Measurements from ENCODE around the gene SPRR5. TPM values are rescaled to one million over a fixed set of nuclear protein-coding genes. Genes with fewer than 3 reads are reported as not detected.

The SPRR5 gene
- total RNA-seq, 1 donor from 2014 or later: not detected

DNA sequence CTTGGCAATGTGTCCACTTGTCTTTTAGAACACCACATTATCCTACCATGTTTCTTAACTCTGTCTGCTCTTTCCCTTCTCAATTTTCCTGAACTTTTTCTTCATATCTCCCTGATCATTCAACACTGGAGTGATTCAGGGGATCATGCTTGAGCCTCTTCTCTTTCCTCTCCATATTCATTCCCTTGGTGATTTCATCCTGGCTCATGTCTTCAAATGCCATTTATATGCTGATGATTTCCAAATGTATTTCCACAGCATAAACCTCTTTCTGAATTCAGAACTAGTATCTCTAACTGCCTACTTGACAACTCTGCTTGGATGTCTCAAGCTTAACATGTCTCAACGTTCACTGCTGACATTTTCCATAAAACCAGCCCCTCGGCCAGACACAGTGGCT lies 47.1 kb upstream of the SPRR5 start:
- peaks cover 3% of the 10 kb centered on the region for H3K9me3 Mint-ChIP-seq (ENCODE audit: unreplicated experiment)
- no peak overlapping the region for H3K27ac Mint-ChIP-seq (ENCODE audit: unreplicated experiment)

DNA sequence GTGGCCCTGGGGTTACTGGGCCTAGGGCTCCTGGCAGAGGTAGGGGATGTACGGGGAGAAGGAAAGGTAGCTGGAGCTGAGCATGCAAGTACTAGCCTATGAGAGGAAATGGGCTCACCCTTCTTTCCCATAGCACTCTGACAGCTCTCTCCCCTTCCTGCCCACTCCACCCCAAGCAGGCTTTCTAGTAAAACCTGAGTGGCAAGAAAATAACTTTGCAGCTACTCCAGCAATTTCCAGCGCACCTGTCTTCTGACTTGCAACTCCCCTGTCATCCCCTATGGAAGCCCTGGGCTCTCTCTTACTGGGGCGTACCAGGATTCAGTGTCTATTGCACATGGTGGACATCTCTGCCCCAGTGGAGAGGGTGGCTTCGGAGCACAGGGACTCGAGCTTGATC lies 45.4 kb upstream of the SPRR5 start:
- no peaks in the 10 kb centered on the region for H4K20me1 ChIP-seq (ENCODE audit: insufficient read depth, low read length)
- no peak overlapping the region for H2AFZ ChIP-seq (ENCODE audit: low read depth, low read length)
- H3K4me2 ChIP-seq (ENCODE audit: low read length): no peak overlapping the region
- no peaks in the 10 kb centered on the region for H3K79me2 ChIP-seq (ENCODE audit: insufficient read depth, low read length)
- H3K27ac ChIP-seq (ENCODE audit: low read depth, low read length): no peak overlapping the region
- H3K36me3 ChIP-seq (ENCODE audit: insufficient read depth, low read length): no peaks in the 10 kb centered on the region
- Mint-ChIP-seq H3K36me3 (ENCODE audit: low read depth, unreplicated experiment) (peaks cover 2% of the 10 kb centered on the region), H3K4me1 (ENCODE audit: low read depth, unreplicated experiment) (peaks cover 17% of the 10 kb centered on the region), H3K27ac (ENCODE audit: unreplicated experiment) (no peak overlapping the region), H3K9me3 (ENCODE audit: unreplicated experiment) (peaks cover 3% of the 10 kb centered on the region), H3K4me3 (ENCODE audit: unreplicated experiment) (no peak overlapping the region), H3K27me3 (ENCODE audit: low read depth, unreplicated experiment) (peaks cover 28% of the 10 kb centered on the region)
- H3K27me3 ChIP-seq (ENCODE audit: insufficient read depth, low read length): no peaks in the 10 kb centered on the region
- H3K4me1 ChIP-seq (ENCODE audit: insufficient read depth, low read length): peaks cover 4% of the 10 kb centered on the region
- H3K4me3 ChIP-seq (ENCODE audit: insufficient read depth, low read depth, low read length): no peak overlapping the region
- no peaks in the 10 kb centered on the region for H3K9me3 ChIP-seq (ENCODE audit: insufficient read depth, low read depth, low read length)
- no peak for DNase-seq (ENCODE audit: low read depth)
- no peak for TF ChIP-seq EZH2 (IDR thresholded peaks at IDR 0.05; ENCODE audit: insufficient read depth, low read length)
- TF ChIP-seq, protein P1, sequence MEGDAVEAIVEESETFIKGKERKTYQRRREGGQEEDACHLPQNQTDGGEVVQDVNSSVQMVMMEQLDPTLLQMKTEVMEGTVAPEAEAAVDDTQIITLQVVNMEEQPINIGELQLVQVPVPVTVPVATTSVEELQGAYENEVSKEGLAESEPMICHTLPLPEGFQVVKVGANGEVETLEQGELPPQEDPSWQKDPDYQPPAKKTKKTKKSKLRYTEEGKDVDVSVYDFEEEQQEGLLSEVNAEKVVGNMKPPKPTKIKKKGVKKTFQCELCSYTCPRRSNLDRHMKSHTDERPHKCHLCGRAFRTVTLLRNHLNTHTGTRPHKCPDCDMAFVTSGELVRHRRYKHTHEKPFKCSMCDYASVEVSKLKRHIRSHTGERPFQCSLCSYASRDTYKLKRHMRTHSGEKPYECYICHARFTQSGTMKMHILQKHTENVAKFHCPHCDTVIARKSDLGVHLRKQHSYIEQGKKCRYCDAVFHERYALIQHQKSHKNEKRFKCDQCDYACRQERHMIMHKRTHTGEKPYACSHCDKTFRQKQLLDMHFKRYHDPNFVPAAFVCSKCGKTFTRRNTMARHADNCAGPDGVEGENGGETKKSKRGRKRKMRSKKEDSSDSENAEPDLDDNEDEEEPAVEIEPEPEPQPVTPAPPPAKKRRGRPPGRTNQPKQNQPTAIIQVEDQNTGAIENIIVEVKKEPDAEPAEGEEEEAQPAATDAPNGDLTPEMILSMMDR (IDR thresholded peaks at IDR 0.05; ENCODE audit: insufficient read depth, low read depth, low read length): no peak
- no peak overlapping the region for H3K9ac ChIP-seq (ENCODE audit: low read length)
- FAIRE-seq: no peak

More for the DNA sequence above, 47.1 kb upstream of the SPRR5 start:
- Histone ChIP-seq H3K79me2 (ENCODE audit: insufficient read depth, low read length) (no peaks in the 10 kb centered on the region), H4K20me1 (ENCODE audit: insufficient read depth, low read length) (no peaks in the 10 kb centered on the region), H3K27me3 (ENCODE audit: insufficient read depth, low read length) (no peaks in the 10 kb centered on the region), H3K9me3 (ENCODE audit: insufficient read depth, low read depth, low read length) (no peaks in the 10 kb centered on the region), H3K4me2 (ENCODE audit: low read length) (no peak overlapping the region), H3K4me3 (ENCODE audit: insufficient read depth, low read depth, low read length) (no peak overlapping the region), H3K36me3 (ENCODE audit: insufficient read depth, low read length) (no peaks in the 10 kb centered on the region), H3K9ac (ENCODE audit: low read length) (no peak overlapping the region), H3K27ac (ENCODE audit: low read depth, low read length) (no peak overlapping the region), H3K4me1 (ENCODE audit: insufficient read depth, low read length) (no peaks in the 10 kb centered on the region), H2AFZ (ENCODE audit: low read depth, low read length) (no peak overlapping the region)
- no peak for TF ChIP-seq EZH2 (IDR thresholded peaks at IDR 0.05; ENCODE audit: insufficient read depth, low read length)
- TF ChIP-seq, protein P1 (IDR thresholded peaks at IDR 0.05; ENCODE audit: insufficient read depth, low read depth, low read length): no peak
- Mint-ChIP-seq H3K27me3 (ENCODE audit: low read depth, unreplicated experiment) (peaks cover 28% of the 10 kb centered on the region), H3K36me3 (ENCODE audit: low read depth, unreplicated experiment) (peaks cover 2% of the 10 kb centered on the region), H3K4me3 (ENCODE audit: unreplicated experiment) (no peak overlapping the region), H3K4me1 (ENCODE audit: low read depth, unreplicated experiment) (peaks cover under 1% of the 10 kb centered on the region)
- DNase-seq (ENCODE audit: low read depth) (no peak), FAIRE-seq (no peak)

DNA sequence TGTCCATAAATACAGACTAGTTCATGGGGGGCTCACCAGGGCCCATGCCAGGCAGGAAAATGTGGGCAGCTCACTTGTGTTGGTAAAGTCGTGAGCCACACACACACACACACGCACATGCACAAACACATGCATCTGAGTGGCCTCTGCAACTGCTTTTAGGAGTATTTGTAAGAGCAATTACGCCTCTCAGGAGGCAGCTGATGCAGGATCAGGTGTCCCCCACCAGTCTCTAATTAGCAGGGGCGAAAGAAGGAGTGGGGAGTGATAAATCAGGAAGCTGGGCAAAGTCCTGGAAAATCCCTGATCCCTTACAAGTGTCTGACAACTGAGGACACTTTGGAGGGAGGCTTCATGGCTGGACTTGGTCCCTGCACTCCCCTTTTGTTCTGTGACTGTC lies 44.4 kb upstream of the SPRR5 start:
- no peak for TF ChIP-seq EZH2 (IDR thresholded peaks at IDR 0.05; ENCODE audit: insufficient read depth, low read length)
- TF ChIP-seq, protein P1 (IDR thresholded peaks at IDR 0.05; ENCODE audit: insufficient read depth, low read depth, low read length): no peak
- no peak for FAIRE-seq
- no peak overlapping the region for H3K9ac ChIP-seq (ENCODE audit: low read length)
- Mint-ChIP-seq H3K4me3 (ENCODE audit: unreplicated experiment) (no peak overlapping the region), H3K27me3 (ENCODE audit: low read depth, unreplicated experiment) (peaks cover 28% of the 10 kb centered on the region), H3K36me3 (ENCODE audit: low read depth, unreplicated experiment) (peaks cover 2% of the 10 kb centered on the region), H3K4me1 (ENCODE audit: low read depth, unreplicated experiment) (peaks cover 27% of the 10 kb centered on the region), H3K27ac (ENCODE audit: unreplicated experiment) (no peak overlapping the region), H3K9me3 (ENCODE audit: unreplicated experiment) (peaks cover 3% of the 10 kb centered on the region)
- no peaks in the 10 kb centered on the region for H3K27me3 ChIP-seq (ENCODE audit: insufficient read depth, low read length)
- H4K20me1 ChIP-seq (ENCODE audit: insufficient read depth, low read length): no peaks in the 10 kb centered on the region
- no peak overlapping the region for H3K4me2 ChIP-seq (ENCODE audit: low read length)
- no peak overlapping the region for H3K27ac ChIP-seq (ENCODE audit: low read depth, low read length)
- no peaks in the 10 kb centered on the region for H3K9me3 ChIP-seq (ENCODE audit: insufficient read depth, low read depth, low read length)
- no peak overlapping the region for H2AFZ ChIP-seq (ENCODE audit: low read depth, low read length)
- peaks cover 4% of the 10 kb centered on the region for H3K4me1 ChIP-seq (ENCODE audit: insufficient read depth, low read length)
- no peaks in the 10 kb centered on the region for H3K36me3 ChIP-seq (ENCODE audit: insufficient read depth, low read length)
- DNase-seq (ENCODE audit: low read depth): no peak
- H3K79me2 ChIP-seq (ENCODE audit: insufficient read depth, low read length): no peaks in the 10 kb centered on the region
- H3K4me3 ChIP-seq (ENCODE audit: insufficient read depth, low read depth, low read length): no peak overlapping the region
